Breast epithelium (tissue), 4 donors: ENCODE results near the gene SLC49A4. TPM values are rescaled to one million over a fixed set of nuclear protein-coding genes. Genes with fewer than 3 reads are reported as not detected.

Source experiments
- DNase-seq, 2 donors: peaks; one replicate each; pipeline ENCODE4 v3.0.0-alpha.2; 2019; ENCODE audit warnings: low spot score in 2 of 2
- H3K27ac ChIP-seq, 2 donors: fragments of 200-600 bp; sonication (generic) in 1 of 2; one replicate each; pipeline ENCODE4 v1.5.1; 2016 to 2019; ENCODE audit warnings: mild to moderate bottlenecking in 1 of 2
- H3K27me3 ChIP-seq, 2 donors: fragments of 200-600 bp; sonication (generic) in 1 of 2; one replicate each; pipeline versions ENCODE4 v1.5.1 to v1.6.0; 2017 to 2019; ENCODE audit warnings: control low read depth in 1 of 2, mild to moderate bottlenecking in 1 of 2
- H3K36me3 ChIP-seq: fragments of 200-600 bp; one replicate; pipeline ENCODE4 v1.5.1; 2019
- H3K4me1 ChIP-seq, 2 donors: fragments of 200-600 bp; sonication (generic); one replicate each; pipeline ENCODE4 v1.5.1; 2016 to 2019; ENCODE audit warnings: control low read depth in 1 of 2
- H3K4me3 ChIP-seq, 3 donors: fragments of 200-600 bp; sonication (generic); 1 replicate in 2 of 3; 2 replicates in 1 of 3; pipeline ENCODE4 v1.5.1; 2016 to 2019; ENCODE audit warnings: mild to moderate bottlenecking in 3 of 3, moderate library complexity in 2 of 3
- H3K9me3 ChIP-seq, 2 donors: fragments of 200-600 bp; sonication (generic) in 1 of 2; one replicate each; pipeline ENCODE4 v1.5.1; 2016 to 2019; ENCODE audit warnings: control low read depth in 1 of 2
- CTCF ChIP-seq, 3 donors: fragments of 450-650 bp; IDR thresholded peaks; one replicate each; pipeline ENCODE4 v1.5.1; 2016 to 2017; ENCODE audit warnings: antibody characterized with exemption in 3 of 3, mild to moderate bottlenecking in 3 of 3, moderate library complexity in 3 of 3
- POLR2A ChIP-seq: fragments of 450-650 bp; IDR thresholded peaks from one replicate; pipeline ENCODE4 v1.6.1; 2016; ENCODE audit warnings: antibody characterized with exemption, mild to moderate bottlenecking, moderate library complexity
- POLR2AphosphoS5 ChIP-seq, 3 donors: sonication (generic); formaldehyde crosslinking; IDR thresholded peaks; one replicate each; pipeline ENCODE4 v1.6.1; 2017; ENCODE audit warnings: antibody characterized with exemption in 3 of 3
- intact Hi-C: fragments of 100-400 bp; cut with DNase I; formaldehyde crosslinking; loops from one replicate; pipeline ENCODE4 v1.15.1; 2023; ENCODE audit warnings: low total_unique reads
- total RNA-seq, 3 donors: library from RNA; depleted of rRNA; stranded (reverse); fragments of >200 nt; gene quantifications; one replicate each; pipeline ENCODE4 v1.1.0, GENCODE V29; 2016

The SLC49A4 gene
- total RNA-seq, 3 donors from 2014 or later, result 14.1 to 17.7 (median 17.6) TPM

GRCh38 chr3:122795674-122796195 is 866 bp downstream of the SLC49A4 start:
- intact Hi-C loops, result no loop called here
- DNase-seq, result no peak

GRCh38 chr3:122797291-122797690 is 2.4 kb downstream of the SLC49A4 start:
- Histone ChIP-seq H3K4me1 (no peaks in the 10 kb centered on the region), H3K27me3 (no peaks in the 10 kb centered on the region), H3K4me3 (no peak overlapping the region), H3K36me3 (no peaks in the 10 kb centered on the region), H3K9me3 (no peaks in the 10 kb centered on the region), H3K27ac (no peak overlapping the region)
- TF ChIP-seq POLR2AphosphoS5 (IDR thresholded peaks at IDR 0.05), result no peak
- TF ChIP-seq POLR2A, result no peak
- no peak for TF ChIP-seq CTCF (IDR thresholded peaks at IDR 0.05)
- no peak for DNase-seq
- intact Hi-C loops, result no loop called here

More at GRCh38 chr3:122795674-122796195, 866 bp downstream of the SLC49A4 start:
- H3K27ac ChIP-seq, result peak overlapping the region; percentile 94 to 97
- no peak for TF ChIP-seq CTCF (IDR thresholded peaks at IDR 0.05)
- no peak for TF ChIP-seq POLR2AphosphoS5 (IDR thresholded peaks at IDR 0.05)
- TF ChIP-seq POLR2A, result no peak
- H3K9me3 ChIP-seq, result no peaks in the 10 kb centered on the region
- H3K4me1 ChIP-seq, result no peaks in the 10 kb centered on the region
- no peaks in the 10 kb centered on the region for H3K27me3 ChIP-seq
- no peaks in the 10 kb centered on the region for H3K36me3 ChIP-seq
- H3K4me3 ChIP-seq, result peak overlapping the region; percentile 72 to 73 (median 72)

DNA sequence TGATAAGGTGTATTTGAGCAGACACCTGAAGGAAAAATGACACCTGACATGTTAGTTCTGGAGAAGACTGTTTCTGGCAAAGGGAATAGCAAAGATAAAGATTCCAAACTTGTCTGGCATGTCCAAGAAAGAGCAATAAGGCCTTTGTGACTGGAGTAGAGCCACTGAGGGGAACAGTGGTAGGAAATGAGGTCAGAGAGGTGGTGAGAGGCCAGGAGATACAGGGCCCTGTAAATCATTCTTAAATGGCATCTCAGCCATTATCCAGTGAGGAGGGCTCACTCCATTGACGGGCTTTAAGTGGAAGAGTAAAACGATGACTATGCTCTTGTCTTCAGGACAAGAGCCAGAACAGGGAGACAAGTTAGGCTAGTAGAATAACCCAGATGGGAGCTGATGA is 4.5 kb downstream of the SLC49A4 start:
- H3K9me3 ChIP-seq, result no peaks in the 10 kb centered on the region
- H3K27ac ChIP-seq, result no peak overlapping the region
- no peak for DNase-seq
- no peak for TF ChIP-seq CTCF (IDR thresholded peaks at IDR 0.05)
- no peaks in the 10 kb centered on the region for H3K36me3 ChIP-seq
- no peaks in the 10 kb centered on the region for H3K27me3 ChIP-seq
- intact Hi-C loops, result no loop called here
- no peaks in the 10 kb centered on the region for H3K4me1 ChIP-seq
- H3K4me3 ChIP-seq, result no peak overlapping the region

- H3K4me3 ChIP-seq, result no peak overlapping the region
- no peak for DNase-seq
- no peaks in the 10 kb centered on the region for H3K4me1 ChIP-seq
- H3K9me3 ChIP-seq, result no peaks in the 10 kb centered on the region
- no peaks in the 10 kb centered on the region for H3K36me3 ChIP-seq
- TF ChIP-seq CTCF (IDR thresholded peaks at IDR 0.05) (no peak), POLR2AphosphoS5 (IDR thresholded peaks at IDR 0.05) (no peak)
- no peaks in the 10 kb centered on the region for H3K27me3 ChIP-seq
- no peak overlapping the region for H3K27ac ChIP-seq
- intact Hi-C loops, result no loop called here
These were observed 5.2 kb downstream of the SLC49A4 start for GRCh38 chr3:122800031-122800430.

DNA sequence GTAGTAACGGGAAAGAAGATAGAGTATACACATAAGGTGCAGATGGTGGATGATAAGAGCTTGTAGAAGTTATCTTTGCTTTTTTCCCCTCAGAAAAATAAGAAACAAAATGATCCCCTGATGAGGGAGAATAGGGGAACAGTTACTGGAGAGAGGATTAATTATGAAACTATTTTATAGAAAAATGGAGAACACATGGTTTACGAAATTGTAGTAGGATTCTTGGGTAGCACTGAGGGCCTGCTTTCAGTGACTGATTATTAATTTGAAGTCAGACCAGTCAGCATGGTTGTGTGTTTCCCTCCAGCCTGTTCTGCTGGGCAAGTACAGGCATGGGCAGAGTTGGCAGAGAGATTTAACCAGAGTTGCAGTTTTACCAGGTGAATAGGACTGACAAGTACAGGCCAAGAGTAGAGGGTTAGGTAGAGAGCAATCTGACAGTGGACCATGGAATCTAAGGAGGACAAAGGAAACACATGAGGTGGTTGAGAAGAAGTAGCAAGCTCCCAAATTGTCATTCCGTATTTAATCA is 5.9 kb downstream of the SLC49A4 start:
- intact Hi-C loops, result no loop called here
- H3K27ac ChIP-seq, result no peak overlapping the region
- no peak overlapping the region for H3K4me3 ChIP-seq
- H3K36me3 ChIP-seq, result no peaks in the 10 kb centered on the region
- no peaks in the 10 kb centered on the region for H3K27me3 ChIP-seq
- peak in 1 of 2 donors; percentile 49 for DNase-seq
- H3K4me1 ChIP-seq, result no peaks in the 10 kb centered on the region
- TF ChIP-seq CTCF (IDR thresholded peaks at IDR 0.05) (no peak), POLR2AphosphoS5 (IDR thresholded peaks at IDR 0.05) (no peak), POLR2A (no peak)
- no peaks in the 10 kb centered on the region for H3K9me3 ChIP-seq
